ENCODE results near the gene CHCHD6. TPM values are rescaled to one million over a fixed set of nuclear protein-coding genes. Genes with fewer than 3 reads are reported as not detected.

CHCHD6 gene
- total and polyA plus RNA-seq, 2 donors (not counting 3 experiments of a cell fraction or from before 2014, with no cell fraction given) = 8.4 to 10.1 TPM

DNA sequence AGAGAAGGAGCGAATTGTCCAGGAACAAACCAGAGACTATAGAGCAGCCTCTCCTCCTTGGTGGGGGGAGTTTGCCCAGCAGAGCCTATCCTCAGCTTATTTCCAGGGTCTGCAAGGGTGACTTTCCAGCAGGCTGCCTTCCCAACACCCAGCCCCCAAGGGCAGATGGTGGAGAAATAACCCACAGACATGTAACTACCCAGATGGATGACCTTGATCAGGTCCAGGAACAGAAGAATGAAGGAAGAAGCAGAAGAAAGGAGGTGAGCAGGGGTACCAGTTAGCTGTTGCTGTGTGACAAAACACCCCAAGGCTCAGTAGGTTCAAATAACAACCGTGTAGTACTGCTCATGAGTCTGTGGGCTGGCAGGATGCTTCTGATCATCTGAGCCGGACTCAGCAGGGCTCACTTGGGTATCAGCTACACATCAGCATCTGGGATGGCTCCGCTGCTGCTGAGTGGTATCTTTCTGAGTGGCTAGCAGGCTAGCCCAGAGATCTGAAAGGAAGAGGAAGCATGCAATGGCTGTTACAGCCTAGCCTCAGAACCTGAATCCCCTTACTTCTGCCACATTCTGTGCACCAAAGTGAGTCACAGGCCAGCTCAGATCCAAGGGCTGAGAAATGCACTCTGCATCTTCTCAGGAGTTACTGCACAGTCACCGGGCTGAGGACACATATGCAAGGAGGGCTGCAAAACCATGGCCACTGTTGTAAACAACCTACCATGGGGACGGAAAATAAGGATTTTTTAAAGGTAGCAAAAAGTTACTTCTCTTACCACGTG lies 26.9 kb upstream of the CHCHD6 start:
- Histone ChIP-seq H3K9me3 (replicated peaks; ENCODE audit: control insufficient read depth, insufficient read depth, low read length) (no peaks in the 10 kb centered on the region), H3K4me3 (replicated peaks in 1 of 3; ENCODE audit: insufficient read depth in 1 of 3, low read depth in 1 of 3, low read length in 3 of 3) (no peak overlapping the region), H3K27me3 (ENCODE audit: control insufficient read depth in 2 of 2, insufficient read depth in 2 of 2, low read length in 2 of 2) (peaks cover 6 to 32% of the 10 kb centered on the region in 2 experiments), H3K9me1 (replicated peaks; ENCODE audit: control insufficient read depth, extremely low read depth, insufficient read depth, low read length) (no peaks in the 10 kb centered on the region), H3K4me1 (ENCODE audit: control insufficient read depth, extremely low read depth, insufficient read depth, low read length) (no peaks in the 10 kb centered on the region), H2AFZ (ENCODE audit: low read depth, low read length) (no peak overlapping the region), H3K4me2 (ENCODE audit: insufficient read depth, low read length) (no peak overlapping the region), H3K27ac (ENCODE audit: insufficient read depth, low read depth, low read length) (no peak overlapping the region), H3K36me3 (ENCODE audit: control insufficient read depth in 2 of 2, extremely low read depth in 1 of 2, insufficient read depth in 2 of 2, low read length in 2 of 2) (no peaks in the 10 kb centered on the region), H3K79me2 (ENCODE audit: control insufficient read depth, insufficient read depth, low read length) (no peaks in the 10 kb centered on the region), H3K9ac (replicated peaks; ENCODE audit: extremely low read depth, insufficient read depth, low read length) (no peak overlapping the region), H4K20me1 (replicated peaks; ENCODE audit: control insufficient read depth, extremely low read depth, insufficient read depth, low read length) (no peaks in the 10 kb centered on the region)
- POLR2A ChIA-PET = no interaction called here
- dilution Hi-C loops (cut with MboI; ENCODE audit: extremely low pct_ligation_motif_present, low sequenced_read_pairs) (no loop called here), intact Hi-C loops (cut with micrococcal nuclease) (loop anchor here (5.0 to 10.0 kb wide), 2 partner anchors 325 to 498 kb away; no protein-coding TSS in a partner anchor)
- FAIRE-seq (no peak), DNase-seq (ENCODE audit: low read depth, low spot score) (no peak)
- TF ChIP-seq EZH2 (IDR thresholded peaks at IDR 0.05; ENCODE audit: borderline replicate concordance, low read depth, low read length, severe bottlenecking) (no peak), FOS (IDR thresholded peaks at IDR 0.05; ENCODE audit: borderline replicate concordance, insufficient read depth, low read length) (no peak), GATA2 (IDR thresholded peaks at IDR 0.05; ENCODE audit: insufficient read depth, insufficient read length, low read depth, low read length) (no peak), POLR2A (IDR thresholded peaks at IDR 0.05; ENCODE audit: low read depth, low read length) (no peak), POLR2AphosphoS5 (IDR thresholded peaks at IDR 0.05; ENCODE audit: insufficient read depth, low read depth, low read length) (no peak), JUN (IDR thresholded peaks at IDR 0.05; ENCODE audit: borderline replicate concordance, insufficient read depth, insufficient read length, low read depth) (no peak), MAX (IDR thresholded peaks at IDR 0.05; ENCODE audit: insufficient read depth, insufficient read length) (no peak), MYC (IDR thresholded peaks at IDR 0.05; ENCODE audit: low read depth, low read length) (no peak)
- TF ChIP-seq, protein P1, sequence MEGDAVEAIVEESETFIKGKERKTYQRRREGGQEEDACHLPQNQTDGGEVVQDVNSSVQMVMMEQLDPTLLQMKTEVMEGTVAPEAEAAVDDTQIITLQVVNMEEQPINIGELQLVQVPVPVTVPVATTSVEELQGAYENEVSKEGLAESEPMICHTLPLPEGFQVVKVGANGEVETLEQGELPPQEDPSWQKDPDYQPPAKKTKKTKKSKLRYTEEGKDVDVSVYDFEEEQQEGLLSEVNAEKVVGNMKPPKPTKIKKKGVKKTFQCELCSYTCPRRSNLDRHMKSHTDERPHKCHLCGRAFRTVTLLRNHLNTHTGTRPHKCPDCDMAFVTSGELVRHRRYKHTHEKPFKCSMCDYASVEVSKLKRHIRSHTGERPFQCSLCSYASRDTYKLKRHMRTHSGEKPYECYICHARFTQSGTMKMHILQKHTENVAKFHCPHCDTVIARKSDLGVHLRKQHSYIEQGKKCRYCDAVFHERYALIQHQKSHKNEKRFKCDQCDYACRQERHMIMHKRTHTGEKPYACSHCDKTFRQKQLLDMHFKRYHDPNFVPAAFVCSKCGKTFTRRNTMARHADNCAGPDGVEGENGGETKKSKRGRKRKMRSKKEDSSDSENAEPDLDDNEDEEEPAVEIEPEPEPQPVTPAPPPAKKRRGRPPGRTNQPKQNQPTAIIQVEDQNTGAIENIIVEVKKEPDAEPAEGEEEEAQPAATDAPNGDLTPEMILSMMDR (IDR thresholded peaks at IDR 0.05; ENCODE audit: extremely low read depth in 1 of 2, insufficient read depth in 1 of 2, low read depth in 1 of 2, low read length in 2 of 2) = no peak
- CTCF ChIA-PET = interaction anchor here (1.1 to 7.2 kb wide), 3 partner anchors 17 to 869 kb away, joined by 3 to 92 read pairs (median 75); no protein-coding TSS in a partner anchor
- BruUV-seq (replicated peaks) = no TSS peak

Data from endothelial cell of umbilical vein (primary cell).